Stimulated activated CD8-positive, alpha-beta memory T cell treated with anti-CD3 and anti-CD28 coated beads, Interleukin-12 subunit alpha, Interleukin-12 subunit beta, amount 100 ng/mL, for 24 hours (primary cell): ENCODE results near the gene MFAP4.

Experiments used
- DNase-seq: peaks from one replicate; pipeline ENCODE4 v3.0.0-alpha.2; 2020; ENCODE audit errors: extremely low read depth

The MFAP4 gene

DNA sequence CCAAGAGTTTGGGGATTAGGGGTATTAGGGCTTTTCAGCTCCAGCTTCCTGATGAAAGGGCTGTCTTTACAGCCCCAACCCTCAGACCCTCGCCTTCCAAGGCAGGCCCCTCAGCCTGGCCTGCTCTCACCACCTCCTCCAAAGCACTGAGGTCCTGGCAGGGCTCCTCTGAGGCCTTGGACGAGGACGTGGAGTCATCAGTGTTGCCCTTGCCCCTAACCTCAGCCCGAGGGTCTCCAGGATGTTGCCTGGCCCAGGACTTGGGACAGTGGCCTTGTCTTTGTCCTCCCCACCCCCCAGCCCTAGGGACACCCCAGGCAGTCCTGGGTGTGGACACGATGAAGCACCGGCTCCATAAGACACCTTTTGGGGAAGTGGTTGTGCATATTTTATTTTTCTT lies 52.7 kb downstream of the MFAP4 start:
- no peak for DNase-seq

DNA sequence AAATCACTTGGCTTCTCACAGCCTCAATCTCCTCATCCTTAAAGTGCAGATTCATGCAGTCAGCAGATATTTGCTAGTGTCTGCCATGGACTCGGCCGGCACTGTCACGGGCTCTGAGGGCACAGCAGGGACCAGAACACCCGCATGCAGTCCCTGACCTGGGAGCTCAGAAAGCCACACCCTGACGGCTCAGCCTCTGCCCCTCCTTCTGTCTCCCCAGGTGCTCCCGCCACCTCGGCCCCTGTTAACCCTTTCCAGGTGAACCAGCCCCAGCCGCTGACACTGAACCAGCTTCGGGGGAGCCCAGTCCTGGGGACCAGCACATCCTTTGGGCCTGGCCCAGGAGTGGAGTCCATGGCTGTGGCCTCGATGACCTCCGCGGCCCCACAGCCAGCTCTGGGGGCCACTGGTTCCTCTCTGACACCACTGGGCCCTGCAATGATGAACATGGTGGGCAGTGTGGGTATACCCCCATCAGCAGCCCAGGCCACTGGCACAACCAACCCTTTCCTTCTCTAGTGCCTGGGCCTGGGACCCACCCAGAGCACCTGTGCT lies 53.2 kb downstream of the MFAP4 start:
- no peak for DNase-seq
